ENCODE measurements around the gene TFAP2E. TPM values are rescaled to one million over a fixed set of nuclear protein-coding genes. Genes with fewer than 3 reads are reported as not detected.

Gene TFAP2E
- total RNA-seq, 1 experiment from 2014 or later: 3.2 TPM

GRCh38 chr1:35560256-35561225 lies 12.6 kb upstream of the TFAP2E start:
- Histone ChIP-seq H3K4me1 (ENCODE audit: control insufficient read depth, insufficient read depth, low read length) (peaks cover 18% of the 10 kb centered on the region), H3K27ac (ENCODE audit: low read length) (no peak overlapping the region), H3K4me3 (ENCODE audit: low read depth in 2 of 2, low read length in 2 of 2) (no peak overlapping the region), H3K36me3 (ENCODE audit: control insufficient read depth, insufficient read depth, low read length) (peaks cover 2% of the 10 kb centered on the region), H3K27me3 (ENCODE audit: control insufficient read depth, insufficient read depth, low read length) (no peaks in the 10 kb centered on the region), H3K9me3 (ENCODE audit: control insufficient read depth, insufficient read depth, low read depth, low read length) (no peaks in the 10 kb centered on the region)
- DNase-seq (ENCODE audit: low read depth, low spot score) (no peak), ATAC-seq (no peak)
- ChIA-PET CTCF (no interaction called here), POLR2A (interaction anchor here (0.6 kb wide), 1 partner anchor 74 kb away, joined by 7 read pairs; no protein-coding TSS in a partner anchor)
- in situ Hi-C loops (cut with HindIII; ENCODE audit: low pct_unique_long_range_greater_than_20kb, low sequenced_read_pairs): no loop called here
- TF ChIP-seq REST (IDR thresholded peaks at IDR 0.05; ENCODE audit: insufficient read depth in 1 of 2, low read depth in 2 of 2, low read length in 1 of 2): no peak
- TF ChIP-seq POLR2AphosphoS5 (IDR thresholded peaks at IDR 0.05; ENCODE audit: low read depth, low read length): 0 out of 2 replicates have a peak, but pooled peaks have one; percentile 5
- intact Hi-C loops (cut with micrococcal nuclease; ENCODE audit: unreplicated experiment): no loop called here
- no TSS peak for BruUV-seq (replicated peaks)

DNA sequence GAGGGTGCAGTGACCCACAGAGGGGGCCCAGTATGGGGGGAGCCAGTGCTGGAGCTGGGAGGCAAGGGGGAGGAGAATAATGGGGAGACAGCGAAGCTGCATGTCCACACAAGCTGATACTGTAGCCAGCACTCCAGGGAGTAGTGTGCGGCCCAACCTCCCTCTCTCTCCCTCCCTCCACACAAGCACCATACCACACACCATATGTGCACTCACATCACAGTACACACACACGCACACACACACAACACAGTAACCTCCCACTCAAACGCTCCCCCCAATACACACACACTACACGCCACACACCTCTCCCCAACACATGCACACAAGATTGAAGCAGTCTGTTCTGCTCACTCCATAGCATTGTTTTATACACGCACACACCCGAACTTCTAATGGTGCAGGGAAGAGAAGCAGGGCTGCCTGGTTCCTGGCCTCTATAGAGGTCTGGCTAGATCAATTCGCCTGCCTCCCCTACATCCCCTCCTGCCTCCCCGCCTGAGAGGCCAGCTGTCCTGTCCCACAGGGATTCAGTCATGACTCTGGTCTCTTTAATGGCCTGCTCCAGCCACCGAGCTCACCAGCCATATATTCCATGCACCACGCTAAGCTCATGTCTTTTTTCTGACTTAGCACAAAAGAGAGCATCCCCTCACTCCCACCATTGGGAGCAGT lies 11.7 kb upstream of the TFAP2E start:
- H3K27ac ChIP-seq (ENCODE audit: low read length): no peak overlapping the region
- ATAC-seq (no peak), DNase-seq (ENCODE audit: low read depth, low spot score) (no peak)
- no peaks in the 10 kb centered on the region for H3K27me3 ChIP-seq (ENCODE audit: control insufficient read depth, insufficient read depth, low read length)
- peaks cover 2% of the 10 kb centered on the region for H3K36me3 ChIP-seq (ENCODE audit: control insufficient read depth, insufficient read depth, low read length)
- BruUV-seq (replicated peaks): no TSS peak
- intact Hi-C loops (cut with micrococcal nuclease; ENCODE audit: unreplicated experiment) (no loop called here), in situ Hi-C loops (cut with HindIII; ENCODE audit: low pct_unique_long_range_greater_than_20kb, low sequenced_read_pairs) (no loop called here)
- POLR2A ChIA-PET: interaction anchor here (0.6 kb wide), 1 partner anchor 75 kb away, joined by 7 read pairs; no protein-coding TSS in a partner anchor
- CTCF ChIA-PET: no interaction called here
- H3K4me3 ChIP-seq (ENCODE audit: low read depth in 2 of 2, low read length in 2 of 2): no peak overlapping the region
- H3K4me1 ChIP-seq (ENCODE audit: control insufficient read depth, insufficient read depth, low read length): peaks cover 10% of the 10 kb centered on the region
- TF ChIP-seq POLR2AphosphoS5 (IDR thresholded peaks at IDR 0.05; ENCODE audit: low read depth, low read length): 0 out of 2 replicates have a peak, but pooled peaks have one; percentile 11
- TF ChIP-seq, protein P1, sequence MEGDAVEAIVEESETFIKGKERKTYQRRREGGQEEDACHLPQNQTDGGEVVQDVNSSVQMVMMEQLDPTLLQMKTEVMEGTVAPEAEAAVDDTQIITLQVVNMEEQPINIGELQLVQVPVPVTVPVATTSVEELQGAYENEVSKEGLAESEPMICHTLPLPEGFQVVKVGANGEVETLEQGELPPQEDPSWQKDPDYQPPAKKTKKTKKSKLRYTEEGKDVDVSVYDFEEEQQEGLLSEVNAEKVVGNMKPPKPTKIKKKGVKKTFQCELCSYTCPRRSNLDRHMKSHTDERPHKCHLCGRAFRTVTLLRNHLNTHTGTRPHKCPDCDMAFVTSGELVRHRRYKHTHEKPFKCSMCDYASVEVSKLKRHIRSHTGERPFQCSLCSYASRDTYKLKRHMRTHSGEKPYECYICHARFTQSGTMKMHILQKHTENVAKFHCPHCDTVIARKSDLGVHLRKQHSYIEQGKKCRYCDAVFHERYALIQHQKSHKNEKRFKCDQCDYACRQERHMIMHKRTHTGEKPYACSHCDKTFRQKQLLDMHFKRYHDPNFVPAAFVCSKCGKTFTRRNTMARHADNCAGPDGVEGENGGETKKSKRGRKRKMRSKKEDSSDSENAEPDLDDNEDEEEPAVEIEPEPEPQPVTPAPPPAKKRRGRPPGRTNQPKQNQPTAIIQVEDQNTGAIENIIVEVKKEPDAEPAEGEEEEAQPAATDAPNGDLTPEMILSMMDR (IDR thresholded peaks at IDR 0.05): no peak
- H3K9me3 ChIP-seq (ENCODE audit: control insufficient read depth, insufficient read depth, low read depth, low read length): no peaks in the 10 kb centered on the region
